HL-60 (cell line): ENCODE data around the gene C19orf73.
A peak's percentile ranks its signal among the peaks of the same experiment; 100 is the strongest.

ENCODE experiments used
- DNase-seq, 2 experiments: peaks; one replicate each; pipeline ENCODE4 v3.0.0-alpha.2; 2010 to 2020; ENCODE audit warnings: low read depth in 1 of 2, low spot score in 1 of 2
- H3K27ac ChIP-seq: fragments of 250-450 bp; sonication (Bioruptor Pico); replicated peaks from 2 replicates; pipeline ENCODE4 v1.5.1; 2020; ENCODE audit warnings: mild to moderate bottlenecking, moderate library complexity
- H3K27me3 ChIP-seq: fragments of 250-450 bp; sonication (Bioruptor Pico); 2 replicates; pipeline ENCODE4 v1.5.1; 2021; ENCODE audit warnings: mild to moderate bottlenecking, moderate library complexity; ENCODE audit not compliant: insufficient read depth, poor library complexity, severe bottlenecking
- H3K4me3 ChIP-seq: replicated peaks from 2 replicates; pipeline ENCODE4 v1.5.1; 2011; ENCODE audit warnings: mild to moderate bottlenecking, control low read depth, low read length; ENCODE audit not compliant: insufficient read depth
- CTCF ChIP-seq: IDR thresholded peaks from one replicate; pipeline ENCODE4 v1.5.1; 2011; ENCODE audit warnings: low read length, control low read depth, inconsistent platforms; ENCODE audit not compliant: insufficient read depth
- GABPA ChIP-seq: IDR thresholded peaks from 2 replicates; pipeline ENCODE4 v1.6.1; 2012; ENCODE audit warnings: low read depth
- POLR2AphosphoS5 ChIP-seq: IDR thresholded peaks from 2 replicates; pipeline ENCODE4 v1.6.1; 2012; ENCODE audit warnings: low read depth
- SPI1 ChIP-seq: IDR thresholded peaks from 2 replicates; pipeline ENCODE4 v1.6.1; 2012; ENCODE audit warnings: low read depth, mild to moderate bottlenecking, borderline replicate concordance
- TF ChIP-seq, protein P1 (sequence below): IDR thresholded peaks from 2 replicates; pipeline ENCODE4 v1.6.1; 2012; ENCODE audit warnings: low read depth; ENCODE audit not compliant: insufficient replicate concordance

Gene C19orf73

GRCh38 chr19:49120325-49120683, 1.4 kb upstream of the C19orf73 start:
- Histone ChIP-seq H3K4me3 (no peak overlapping the region), H3K27ac (no peak overlapping the region), H3K27me3 (peaks cover 19% of the 10 kb centered on the region)
- DNase-seq = no peak
- TF ChIP-seq POLR2AphosphoS5 (no peak), CTCF (no peak), SPI1 (no peak)
- TF ChIP-seq, protein P1, sequence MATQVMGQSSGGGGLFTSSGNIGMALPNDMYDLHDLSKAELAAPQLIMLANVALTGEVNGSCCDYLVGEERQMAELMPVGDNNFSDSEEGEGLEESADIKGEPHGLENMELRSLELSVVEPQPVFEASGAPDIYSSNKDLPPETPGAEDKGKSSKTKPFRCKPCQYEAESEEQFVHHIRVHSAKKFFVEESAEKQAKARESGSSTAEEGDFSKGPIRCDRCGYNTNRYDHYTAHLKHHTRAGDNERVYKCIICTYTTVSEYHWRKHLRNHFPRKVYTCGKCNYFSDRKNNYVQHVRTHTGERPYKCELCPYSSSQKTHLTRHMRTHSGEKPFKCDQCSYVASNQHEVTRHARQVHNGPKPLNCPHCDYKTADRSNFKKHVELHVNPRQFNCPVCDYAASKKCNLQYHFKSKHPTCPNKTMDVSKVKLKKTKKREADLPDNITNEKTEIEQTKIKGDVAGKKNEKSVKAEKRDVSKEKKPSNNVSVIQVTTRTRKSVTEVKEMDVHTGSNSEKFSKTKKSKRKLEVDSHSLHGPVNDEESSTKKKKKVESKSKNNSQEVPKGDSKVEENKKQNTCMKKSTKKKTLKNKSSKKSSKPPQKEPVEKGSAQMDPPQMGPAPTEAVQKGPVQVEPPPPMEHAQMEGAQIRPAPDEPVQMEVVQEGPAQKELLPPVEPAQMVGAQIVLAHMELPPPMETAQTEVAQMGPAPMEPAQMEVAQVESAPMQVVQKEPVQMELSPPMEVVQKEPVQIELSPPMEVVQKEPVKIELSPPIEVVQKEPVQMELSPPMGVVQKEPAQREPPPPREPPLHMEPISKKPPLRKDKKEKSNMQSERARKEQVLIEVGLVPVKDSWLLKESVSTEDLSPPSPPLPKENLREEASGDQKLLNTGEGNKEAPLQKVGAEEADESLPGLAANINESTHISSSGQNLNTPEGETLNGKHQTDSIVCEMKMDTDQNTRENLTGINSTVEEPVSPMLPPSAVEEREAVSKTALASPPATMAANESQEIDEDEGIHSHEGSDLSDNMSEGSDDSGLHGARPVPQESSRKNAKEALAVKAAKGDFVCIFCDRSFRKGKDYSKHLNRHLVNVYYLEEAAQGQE = no peak

GRCh38 chr19:49119411-49120324, 725 bp upstream of the C19orf73 start, which contains the start of gene PPFIA3:
Gene PPFIA3 (plus strand): TSS chr19:49119544. CDS start chr19:49127874, 8,330 bp downstream.
- Histone ChIP-seq H3K27ac (peak within 1 kb of the TSS; percentile 89), H3K4me3 (peak within 1 kb of the TSS; percentile 61), H3K27me3 (peaks cover 19% of the 10 kb centered on the region)
- TF ChIP-seq, protein P1 = peak; percentile 88
- no peak for TF ChIP-seq SPI1
- DNase-seq = no peak

- H3K27ac ChIP-seq = peak overlapping the region; percentile 89
- H3K4me3 ChIP-seq = peak overlapping the region; percentile 61
- DNase-seq = no peak
- TF ChIP-seq, protein P1 = no peak
- no peak for TF ChIP-seq CTCF
- no peak for TF ChIP-seq GABPA
- TF ChIP-seq SPI1 = no peak
- TF ChIP-seq POLR2AphosphoS5 = no peak
- H3K27me3 ChIP-seq = peaks cover 19% of the 10 kb centered on the region
These were observed 1.0 kb downstream of the C19orf73 start for GRCh38 chr19:49117677-49118564.
